Right ventricle myocardium superior (tissue), 1 donor: ENCODE data around the gene ABCB11. TPM values are rescaled to one million over a fixed set of nuclear protein-coding genes. Genes with fewer than 3 reads are reported as not detected.
A peak's percentile ranks its signal among the peaks of the same experiment; 100 is the strongest.
"Not testable (repeated sequence)": the region's sequence is repeated elsewhere in the genome, so short reads cannot be mapped to it uniquely, and the experiment has no call there.

Experiments
- ATAC-seq: fragments of 200-7000 bp; cut with Tn5 transposase; one replicate; pipeline ENCODE4 v1.9.1; 2020; ENCODE audit warnings: mild to moderate bottlenecking; ENCODE audit not compliant: poor library complexity
- DNase-seq: peaks from one replicate; pipeline ENCODE4 v3.0.0-alpha.2; 2020
- intact Hi-C: fragments of 100-400 bp; cut with DNase I; formaldehyde crosslinking; loops from one replicate; pipeline ENCODE4 v1.11.2; 2022
- long read RNA-seq: library from polyadenylated mRNA; unstranded; transcript quantifications from one replicate; pipeline ENCODE4 v2.0.0, GENCODE V29; 2021
- total RNA-seq: library from RNA; stranded (reverse); fragmentation: NEBNext Ultra II Directional; extraction: Animal tissue kit (Norgen Biotek cat#: 25700); gene quantifications from one replicate; pipeline ENCODE4 v1.2.1, GENCODE V29; 2021
- donor health status: DM: no; HTN: yes; CAD: no; lungs with severe emphysema.

Gene ABCB11
- total RNA-seq = 0.13 TPM
- long read RNA-seq = 0 reads

GRCh38 chr2:169031202-169031601, at the start of gene ABCB11:
Gene ABCB11, minus strand, starts transcription at chr2:169031324. Its CDS starts 13,199 bp downstream, at chr2:169018125.
- DNase-seq (no peak), ATAC-seq (no peak)
- intact Hi-C loops = no loop called here

GRCh38 chr2:169080250-169081069, 49.3 kb upstream of the ABCB11 start:
- no peak for ATAC-seq
- intact Hi-C loops = no loop called here

GRCh38 chr2:169077674-169078240, 46.6 kb upstream of the ABCB11 start:
- ATAC-seq = peak; percentile 85
- intact Hi-C loops = no loop called here
- no peak for DNase-seq

More at GRCh38 chr2:169080250-169081069, 49.3 kb upstream of the ABCB11 start:
- no peak for DNase-seq

GRCh38 chr2:169073963-169074751, 43.0 kb upstream of the ABCB11 start:
- DNase-seq = no peak
- intact Hi-C loops = no loop called here
- no peak for ATAC-seq

- intact Hi-C loops = no loop called here
- ATAC-seq (no peak), DNase-seq (no peak)
Observed at GRCh38 chr2:169073211-169073962, 42.3 kb upstream of the ABCB11 start.

GRCh38 chr2:169072163-169072925, 41.2 kb upstream of the ABCB11 start:
- intact Hi-C loops = no loop called here
- ATAC-seq = peak; percentile 70
- no peak for DNase-seq

- ATAC-seq = peak; percentile 34
- intact Hi-C loops = no loop called here
- no peak for DNase-seq
Observed at GRCh38 chr2:169071455-169071854, 40.3 kb upstream of the ABCB11 start.

- ATAC-seq (no peak), DNase-seq (no peak)
- intact Hi-C loops = no loop called here
Observed at GRCh38 chr2:169069833-169070232, 38.7 kb upstream of the ABCB11 start.

- ATAC-seq (no peak), DNase-seq (no peak)
- intact Hi-C loops = no loop called here
Observed at GRCh38 chr2:169069341-169069740, 38.2 kb upstream of the ABCB11 start, which contains the start of gene DHRS9. Gene DHRS9, plus strand, starts transcription at chr2:169069563. Its CDS starts 12,019 bp downstream, at chr2:169081582.

GRCh38 chr2:169066897-169067296, 35.8 kb upstream of the ABCB11 start:
- intact Hi-C loops = no loop called here
- peak; percentile 12 for ATAC-seq

GRCh38 chr2:169065864-169066517, 34.9 kb upstream of the ABCB11 start:
- DNase-seq (no peak), ATAC-seq (no peak)
- intact Hi-C loops = no loop called here

More at GRCh38 chr2:169066897-169067296, 35.8 kb upstream of the ABCB11 start:
- no peak for DNase-seq

GRCh38 chr2:169065422-169065821, 34.3 kb upstream of the ABCB11 start:
- ATAC-seq (no peak), DNase-seq (no peak)
- intact Hi-C loops = no loop called here

GRCh38 chr2:169064199-169064598, 33.1 kb upstream of the ABCB11 start:
- ATAC-seq, intact Hi-C loops: not testable (repeated sequence)

GRCh38 chr2:169054575-169054974, 23.5 kb upstream of the ABCB11 start:
- intact Hi-C loops, DNase-seq: not testable (repeated sequence)

More at GRCh38 chr2:169064199-169064598, 33.1 kb upstream of the ABCB11 start:
- DNase-seq = not testable (repeated sequence)

GRCh38 chr2:169050476-169051240, 19.5 kb upstream of the ABCB11 start:
- ATAC-seq (no peak), DNase-seq (no peak)
- intact Hi-C loops = no loop called here

More at GRCh38 chr2:169054575-169054974, 23.5 kb upstream of the ABCB11 start:
- ATAC-seq = not testable (repeated sequence)

- ATAC-seq = no peak
- DNase-seq = no peak
- intact Hi-C loops = no loop called here
Observed at GRCh38 chr2:169049142-169049541, 18.0 kb upstream of the ABCB11 start.
